SK-N-SH (cell line): ENCODE results near the gene PGP. TPM values are rescaled to one million over a fixed set of nuclear protein-coding genes. Genes with fewer than 3 reads are reported as not detected.

Experiments used
- CTCF ChIA-PET: fragments of 300-600, 350-600 bp; formaldehyde crosslinking; extraction: SDS; loops from one replicate; lab custom pipeline; 2021; lab: Yijun Ruan, JAX
- POLR2A ChIA-PET: fragments of 350-600 bp; sonication (Branson Sonifier 250); formaldehyde crosslinking; extraction: SDS; loops from one replicate; lab custom pipeline; 2020; ENCODE audit warnings: antibody characterized with exemption, inconsistent platforms; lab: Yijun Ruan, JAX
- DNase-seq: peaks from one replicate; pipeline ENCODE4 v3.0.0; 2012
- H2AFZ ChIP-seq: fragments of 200-600 bp; sonication (generic); 2 replicates; pipeline ENCODE4 v1.8.1; 2016; ENCODE audit warnings: antibody characterized with exemption, mild to moderate bottlenecking, low read depth
- H3F3A ChIP-seq: fragments of 200-600 bp; sonication (generic); replicated peaks from 2 replicates; pipeline ENCODE3; 2016; ENCODE audit warnings: antibody characterized with exemption, mild to moderate bottlenecking; ENCODE audit not compliant: insufficient read depth
- H3K27ac ChIP-seq, 2 experiments: fragments of 200-500 bp in 1 of 2; fragments of 200-600 bp in 1 of 2; sonication (Bioruptor generic) in 1 of 2; sonication (generic), shearing (Covaris generic) in 1 of 2; 2 replicates each; pipeline versions ENCODE4 v1.5.1 to v1.6.1; 2014 to 2016; ENCODE audit warnings: low read depth in 2 of 2, inconsistent platforms in 1 of 2, low read length in 1 of 2, mild to moderate bottlenecking in 1 of 2, mixed read lengths in 1 of 2
- H3K27me3 ChIP-seq: fragments of 200-600 bp; sonication (generic), shearing (Covaris generic); 2 replicates; pipeline ENCODE4 v1.6.1; 2016; ENCODE audit warnings: mixed run types; ENCODE audit not compliant: insufficient read depth
- H3K36me3 ChIP-seq, 2 experiments: fragments of 200-500 bp in 1 of 2; fragments of 200-600 bp in 1 of 2; sonication (Bioruptor generic) in 1 of 2; sonication (generic) in 1 of 2; replicated peaks in 1 of 2; 2 replicates each; pipeline versions ENCODE3 to v1.5.1; 2014 to 2016; ENCODE audit warnings: low read length in 1 of 2, mild to moderate bottlenecking in 1 of 2; ENCODE audit not compliant: insufficient read depth in 2 of 2, control insufficient read depth in 1 of 2
- H3K4me1 ChIP-seq, 2 experiments: fragments of 200-500 bp in 1 of 2; fragments of 200-600 bp in 1 of 2; sonication (Bioruptor generic) in 1 of 2; sonication (generic), shearing (Covaris generic) in 1 of 2; 2 replicates each; pipeline versions ENCODE4 v1.5.1 to v1.6.1; 2014 to 2016; ENCODE audit warnings: low read depth in 1 of 2, low read length in 1 of 2, mixed run types in 1 of 2; ENCODE audit not compliant: insufficient read depth in 2 of 2, control insufficient read depth in 1 of 2
- H3K4me2 ChIP-seq: fragments of 200-600 bp; sonication (generic), shearing (Covaris generic); 2 replicates; pipeline ENCODE4 v1.6.1; 2017; ENCODE audit warnings: mixed run types
- H3K4me3 ChIP-seq, 2 experiments: fragments of 200-500 bp in 1 of 2; fragments of 200-600 bp in 1 of 2; sonication (Bioruptor generic) in 1 of 2; sonication (generic), shearing (Covaris generic) in 1 of 2; 2 replicates each; pipeline versions ENCODE4 v1.5.1 to v1.8.1; 2014 to 2016; ENCODE audit warnings: low read depth in 2 of 2, inconsistent platforms in 1 of 2, low read length in 1 of 2, mild to moderate bottlenecking in 1 of 2, mixed read lengths in 1 of 2, moderate library complexity in 1 of 2
- H3K79me2 ChIP-seq: fragments of 200-600 bp; sonication (generic); 2 replicates; pipeline ENCODE4 v1.8.1; 2017; ENCODE audit warnings: mild to moderate bottlenecking; ENCODE audit not compliant: insufficient read depth
- H3K9ac ChIP-seq: fragments of 200-600 bp; sonication (generic); 2 replicates; pipeline ENCODE4 v1.6.1; 2017; ENCODE audit warnings: mixed run types
- H3K9me2 ChIP-seq: fragments of 200-600 bp; sonication (generic); 2 replicates; pipeline ENCODE4 v1.6.1; 2017; ENCODE audit warnings: mixed run types
- H3K9me3 ChIP-seq: fragments of 200-600 bp; sonication (generic); 2 replicates; pipeline ENCODE4 v1.6.1; 2017; ENCODE audit warnings: mixed run types, mild to moderate bottlenecking, moderate library complexity
- H4K20me1 ChIP-seq: fragments of 200-600 bp; sonication (generic); 2 replicates; pipeline ENCODE4 v1.6.1; 2017; ENCODE audit warnings: mild to moderate bottlenecking, mixed run types; ENCODE audit not compliant: insufficient read depth
- CHD2 ChIP-seq: fragments of 150-350 bp; IDR thresholded peaks from 2 replicates; pipeline ENCODE4 v1.6.1; 2018; ENCODE audit warnings: low read length; ENCODE audit not compliant: partially characterized antibody
- CTCF ChIP-seq: fragments of 200-600 bp; sonication (generic); IDR thresholded peaks from 2 replicates; pipeline ENCODE4 v1.6.1; 2017; ENCODE audit warnings: antibody characterized with exemption, mild to moderate bottlenecking, moderate library complexity
- EZH2phosphoT487 ChIP-seq: fragments of 200-600 bp; sonication (generic); IDR thresholded peaks from 2 replicates; pipeline ENCODE4 v1.6.1; 2017; ENCODE audit warnings: low read depth, mixed run types, mild to moderate bottlenecking, antibody characterized with exemption, moderate library complexity, borderline replicate concordance
- FOSL2 ChIP-seq: IDR thresholded peaks from 2 replicates; pipeline ENCODE4 v1.4.0; 2012; ENCODE audit warnings: low read depth, mild to moderate bottlenecking, moderate library complexity, borderline replicate concordance
- FOXJ3 ChIP-seq: sonication (generic); formaldehyde crosslinking; IDR thresholded peaks from 2 replicates; pipeline ENCODE4 v1.5.1; 2020; ENCODE audit warnings: mild to moderate bottlenecking, missing genetic modification reagents
- GABPA ChIP-seq: IDR thresholded peaks from 2 replicates; pipeline ENCODE4 v1.4.0; 2012; ENCODE audit warnings: low read depth, mild to moderate bottlenecking
- MAX ChIP-seq: IDR thresholded peaks from 2 replicates; pipeline ENCODE4 v1.4.0; 2012; ENCODE audit warnings: low read depth
- MEF2A ChIP-seq: IDR thresholded peaks from 2 replicates; pipeline ENCODE4 v1.4.0; 2012; ENCODE audit warnings: low read depth, borderline replicate concordance
- PBX3 ChIP-seq: IDR thresholded peaks from 2 replicates; pipeline ENCODE4; 2012
- POLR2AphosphoS5 ChIP-seq: IDR thresholded peaks from 2 replicates; pipeline ENCODE4 v1.6.1; 2012; ENCODE audit warnings: low read depth, low read length
- REST ChIP-seq: IDR thresholded peaks from 2 replicates; pipeline ENCODE4 v1.6.1; 2012; ENCODE audit warnings: mild to moderate bottlenecking, low read depth, low read length, moderate library complexity
- RFX5 ChIP-seq: IDR thresholded peaks from 2 replicates; pipeline ENCODE4 v1.6.1; 2012; ENCODE audit warnings: mild to moderate bottlenecking, improper control_type of control experiment, low read length
- RXRA ChIP-seq: IDR thresholded peaks from 2 replicates; pipeline ENCODE4 v1.4.0; 2012; ENCODE audit warnings: low read depth, mild to moderate bottlenecking, borderline replicate concordance
- USF1 ChIP-seq: IDR thresholded peaks from 2 replicates; pipeline ENCODE4 v1.4.0; 2012; ENCODE audit warnings: low read depth, borderline replicate concordance
- USF2 ChIP-seq: fragments of 150-350 bp; IDR thresholded peaks from 2 replicates; pipeline ENCODE4 v1.6.1; 2017; ENCODE audit warnings: antibody characterized with exemption, low read length, low read depth, borderline replicate concordance
- WGBS: methylation state at CpG from one replicate; pipeline ENCODE4 v1.1.6; 2017; ENCODE audit warnings: low lambda C conversion rate; 5-methylcytosine and 5-hydroxymethylcytosine counted together
- polyA plus RNA-seq, 3 experiments: library from polyadenylated mRNA; depleted of rRNA; stranded (reverse); fragments of >200 nt; gene quantifications; 2 replicates each; pipeline ENCODE4 v1.2.3, GENCODE V29; 2012

The PGP gene
- polyA plus RNA-seq, 1 of the 3 experiments (the other 2 are of a cell fraction) = 10.3 TPM

GRCh38 chr16:2181952-2182351 lies 32.7 kb downstream of the PGP start:
- H3K4me3 ChIP-seq = no peak overlapping the region
- H3K9me2 ChIP-seq = no peaks in the 10 kb centered on the region
- TF ChIP-seq FOXJ3 (CRISPR knock-in tag) (no peak), CTCF (no peak), EZH2phosphoT487 (no peak), MAX (no peak), FOSL2 (no peak), POLR2AphosphoS5 (no peak), GABPA (no peak), PBX3 (no peak), USF1 (no peak), MEF2A (no peak), CHD2 (no peak), RXRA (no peak), RFX5 (no peak), REST (no peak), USF2 (no peak)
- WGBS = 96% methylated on average over 17 of the region's 20 CpGs
- H2AFZ ChIP-seq = no peak overlapping the region
- no peaks in the 10 kb centered on the region for H3F3A ChIP-seq
- no peaks in the 10 kb centered on the region for H3K27me3 ChIP-seq
- H3K79me2 ChIP-seq = no peaks in the 10 kb centered on the region
- POLR2A ChIA-PET = interaction anchor here (0.6 kb wide), 1 partner anchor 199 kb away, joined by 3 read pairs; no protein-coding TSS in a partner anchor
- DNase-seq = no peak
- no peaks in the 10 kb centered on the region for H4K20me1 ChIP-seq
- CTCF ChIA-PET = no interaction called here
- no peak overlapping the region for H3K27ac ChIP-seq
- H3K36me3 ChIP-seq = peaks cover 0 to 13% of the 10 kb centered on the region in 2 experiments
- no peak overlapping the region for H3K9ac ChIP-seq
- H3K4me2 ChIP-seq = no peak overlapping the region
- H3K4me1 ChIP-seq = no peaks in the 10 kb centered on the region
- H3K9me3 ChIP-seq = no peaks in the 10 kb centered on the region
